ENCODE data around the gene COG2. TPM values are rescaled to one million over a fixed set of nuclear protein-coding genes. Genes with fewer than 3 reads are reported as not detected.

The COG2 gene
- total and polyA plus RNA-seq, 2 of the 13 experiments (the other 11 are each of a cell fraction or from before 2014, with no cell fraction given), result 16.8 to 36.3 TPM

DNA sequence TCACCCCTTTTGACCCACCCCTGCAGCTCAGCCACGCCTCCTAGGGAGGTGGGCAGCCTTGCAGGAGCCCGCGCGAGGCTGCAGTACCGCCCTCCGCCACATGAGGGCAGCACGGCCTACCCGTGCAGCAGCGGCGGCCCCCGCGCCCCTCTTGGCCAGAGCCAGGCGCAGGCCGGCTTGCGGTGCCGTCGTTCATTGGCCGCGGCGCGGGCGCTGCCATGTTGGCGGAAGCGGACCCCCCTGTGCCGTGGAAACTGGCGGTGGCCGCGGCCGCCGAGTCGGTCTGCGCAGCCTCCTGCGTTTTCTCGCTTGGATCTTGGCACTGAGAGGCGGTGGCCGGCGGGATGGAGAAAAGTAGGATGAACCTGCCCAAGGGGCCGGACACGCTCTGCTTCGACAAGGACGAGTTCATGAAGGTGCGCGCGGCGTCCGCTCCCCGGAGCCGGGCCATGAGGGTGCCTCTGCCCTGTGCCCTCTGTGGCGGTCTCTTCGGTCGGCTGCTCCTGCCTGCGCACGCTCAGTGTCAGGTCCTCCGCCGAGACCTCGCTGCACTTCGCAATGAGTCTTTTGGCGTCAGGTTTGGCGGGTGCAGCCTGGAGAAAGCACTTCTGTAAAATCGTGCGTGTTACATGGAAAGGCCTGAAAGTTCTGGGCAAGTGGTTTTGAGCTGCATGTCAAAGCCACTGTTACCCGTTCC is at the start of gene COG2 (continued):
- TF ChIP-seq E2F2 (CRISPR knock-in tag; IDR thresholded peaks at IDR 0.05; ENCODE audit: borderline replicate concordance), result peak; percentile 93; the same call in 1 of the 2 replicates
- TF ChIP-seq MIER3 (CRISPR knock-in tag; IDR thresholded peaks at IDR 0.05; ENCODE audit: borderline replicate concordance), result peak; percentile 97
- TF ChIP-seq ZBTB1 (CRISPR knock-in tag; IDR thresholded peaks at IDR 0.05; ENCODE audit: borderline replicate concordance), result no peak
- no peak for TF ChIP-seq MBD4 (IDR thresholded peaks at IDR 0.05; ENCODE audit: borderline replicate concordance, low read length)
- TF ChIP-seq NR1H2 (CRISPR knock-in tag; IDR thresholded peaks at IDR 0.05; ENCODE audit: borderline replicate concordance, low read depth), result no peak
- peak; percentile 92 for TF ChIP-seq XRCC5 (optimal IDR thresholded peaks at IDR 0.05; ENCODE audit: low read length)
- peak; percentile 49 for TF ChIP-seq AGO1 (IDR thresholded peaks at IDR 0.05; ENCODE audit: low read depth, low read length, poor library complexity, severe bottlenecking)
- TF ChIP-seq, protein P1, sequence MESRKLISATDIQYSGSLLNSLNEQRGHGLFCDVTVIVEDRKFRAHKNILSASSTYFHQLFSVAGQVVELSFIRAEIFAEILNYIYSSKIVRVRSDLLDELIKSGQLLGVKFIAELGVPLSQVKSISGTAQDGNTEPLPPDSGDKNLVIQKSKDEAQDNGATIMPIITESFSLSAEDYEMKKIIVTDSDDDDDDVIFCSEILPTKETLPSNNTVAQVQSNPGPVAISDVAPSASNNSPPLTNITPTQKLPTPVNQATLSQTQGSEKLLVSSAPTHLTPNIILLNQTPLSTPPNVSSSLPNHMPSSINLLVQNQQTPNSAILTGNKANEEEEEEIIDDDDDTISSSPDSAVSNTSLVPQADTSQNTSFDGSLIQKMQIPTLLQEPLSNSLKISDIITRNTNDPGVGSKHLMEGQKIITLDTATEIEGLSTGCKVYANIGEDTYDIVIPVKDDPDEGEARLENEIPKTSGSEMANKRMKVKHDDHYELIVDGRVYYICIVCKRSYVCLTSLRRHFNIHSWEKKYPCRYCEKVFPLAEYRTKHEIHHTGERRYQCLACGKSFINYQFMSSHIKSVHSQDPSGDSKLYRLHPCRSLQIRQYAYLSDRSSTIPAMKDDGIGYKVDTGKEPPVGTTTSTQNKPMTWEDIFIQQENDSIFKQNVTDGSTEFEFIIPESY (CRISPR knock-in tag; IDR thresholded peaks at IDR 0.05), result peak; percentile 80
- TF ChIP-seq, protein P2, sequence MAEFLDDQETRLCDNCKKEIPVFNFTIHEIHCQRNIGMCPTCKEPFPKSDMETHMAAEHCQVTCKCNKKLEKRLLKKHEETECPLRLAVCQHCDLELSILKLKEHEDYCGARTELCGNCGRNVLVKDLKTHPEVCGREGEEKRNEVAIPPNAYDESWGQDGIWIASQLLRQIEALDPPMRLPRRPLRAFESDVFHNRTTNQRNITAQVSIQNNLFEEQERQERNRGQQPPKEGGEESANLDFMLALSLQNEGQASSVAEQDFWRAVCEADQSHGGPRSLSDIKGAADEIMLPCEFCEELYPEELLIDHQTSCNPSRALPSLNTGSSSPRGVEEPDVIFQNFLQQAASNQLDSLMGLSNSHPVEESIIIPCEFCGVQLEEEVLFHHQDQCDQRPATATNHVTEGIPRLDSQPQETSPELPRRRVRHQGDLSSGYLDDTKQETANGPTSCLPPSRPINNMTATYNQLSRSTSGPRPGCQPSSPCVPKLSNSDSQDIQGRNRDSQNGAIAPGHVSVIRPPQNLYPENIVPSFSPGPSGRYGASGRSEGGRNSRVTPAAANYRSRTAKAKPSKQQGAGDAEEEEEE (CRISPR knock-in tag; IDR thresholded peaks at IDR 0.05; ENCODE audit: borderline replicate concordance), result no peak
- peak; percentile 49; the same call in 1 of the 2 replicates for TF ChIP-seq HNF4A (CRISPR knock-in tag; IDR thresholded peaks at IDR 0.05)
- no peak for TF ChIP-seq NFE2L2 (IDR thresholded peaks at IDR 0.05; ENCODE audit: low read length)
- TF ChIP-seq SNAPC5 (CRISPR knock-in tag; IDR thresholded peaks at IDR 0.05; ENCODE audit: borderline replicate concordance), result no peak
- no peak for TF ChIP-seq NR2F6 (IDR thresholded peaks at IDR 0.05)
- TF ChIP-seq NR2F6 (CRISPR knock-in tag; IDR thresholded peaks at IDR 0.05), result peak; percentile 52; the same call in 1 of the 2 replicates
- peak; percentile 97 for TF ChIP-seq KAT8 (CRISPR knock-in tag; IDR thresholded peaks at IDR 0.05)
- 0 out of 2 replicates have a peak, but pooled peaks have one; percentile 89 for TF ChIP-seq ZNF572 (CRISPR knock-in tag; IDR thresholded peaks at IDR 0.05)
- peak; percentile 44; the same call in 1 of the 2 replicates for TF ChIP-seq SP5 (CRISPR knock-in tag; IDR thresholded peaks at IDR 0.05; ENCODE audit: borderline replicate concordance, low read depth)
